ENCODE measurements around the gene MYMK. TPM values are rescaled to one million over a fixed set of nuclear protein-coding genes. Genes with fewer than 3 reads are reported as not detected.
A peak's percentile ranks its signal among the peaks of the same experiment; 100 is the strongest.

The MYMK gene
- total RNA-seq, 1 donor from 2014 or later: not detected

DNA sequence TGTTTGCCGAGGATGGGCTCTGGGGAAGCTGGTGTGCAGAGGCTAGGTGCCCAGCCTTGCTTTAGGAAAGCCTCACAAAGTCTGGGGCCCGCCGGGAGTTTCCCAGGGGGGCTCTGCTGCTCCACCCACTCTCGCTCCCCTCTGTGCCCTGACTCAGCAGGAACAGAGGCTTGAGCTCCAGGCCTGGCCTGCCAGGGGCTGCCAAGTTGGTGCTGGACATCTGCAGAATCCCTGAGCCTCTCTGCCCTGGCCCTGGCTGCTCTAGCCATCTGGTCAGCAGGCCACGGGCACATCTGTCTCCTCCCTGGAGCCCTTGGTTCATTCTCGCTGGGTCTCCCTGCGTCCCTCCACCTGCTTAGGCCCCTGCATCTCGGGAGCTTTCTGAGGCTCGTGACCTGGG lies 9.1 kb upstream of the MYMK start:
- Mint-ChIP-seq H3K4me1 (ENCODE audit: low read depth, unreplicated experiment) (peaks cover 23% of the 10 kb centered on the region), H3K9me3 (ENCODE audit: unreplicated experiment) (peaks cover 10% of the 10 kb centered on the region), H3K4me3 (ENCODE audit: unreplicated experiment) (peak overlapping the region; percentile 70), H3K27ac (ENCODE audit: unreplicated experiment) (peak overlapping the region; percentile 77), H3K36me3 (ENCODE audit: unreplicated experiment) (no peaks in the 10 kb centered on the region), H3K27me3 (ENCODE audit: unreplicated experiment) (peaks cover 13% of the 10 kb centered on the region)
- peak; percentile 74 for DNase-seq
- TF ChIP-seq, protein P1, sequence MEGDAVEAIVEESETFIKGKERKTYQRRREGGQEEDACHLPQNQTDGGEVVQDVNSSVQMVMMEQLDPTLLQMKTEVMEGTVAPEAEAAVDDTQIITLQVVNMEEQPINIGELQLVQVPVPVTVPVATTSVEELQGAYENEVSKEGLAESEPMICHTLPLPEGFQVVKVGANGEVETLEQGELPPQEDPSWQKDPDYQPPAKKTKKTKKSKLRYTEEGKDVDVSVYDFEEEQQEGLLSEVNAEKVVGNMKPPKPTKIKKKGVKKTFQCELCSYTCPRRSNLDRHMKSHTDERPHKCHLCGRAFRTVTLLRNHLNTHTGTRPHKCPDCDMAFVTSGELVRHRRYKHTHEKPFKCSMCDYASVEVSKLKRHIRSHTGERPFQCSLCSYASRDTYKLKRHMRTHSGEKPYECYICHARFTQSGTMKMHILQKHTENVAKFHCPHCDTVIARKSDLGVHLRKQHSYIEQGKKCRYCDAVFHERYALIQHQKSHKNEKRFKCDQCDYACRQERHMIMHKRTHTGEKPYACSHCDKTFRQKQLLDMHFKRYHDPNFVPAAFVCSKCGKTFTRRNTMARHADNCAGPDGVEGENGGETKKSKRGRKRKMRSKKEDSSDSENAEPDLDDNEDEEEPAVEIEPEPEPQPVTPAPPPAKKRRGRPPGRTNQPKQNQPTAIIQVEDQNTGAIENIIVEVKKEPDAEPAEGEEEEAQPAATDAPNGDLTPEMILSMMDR (IDR thresholded peaks at IDR 0.05; ENCODE audit: partially characterized antibody, unreplicated experiment): no peak

DNA sequence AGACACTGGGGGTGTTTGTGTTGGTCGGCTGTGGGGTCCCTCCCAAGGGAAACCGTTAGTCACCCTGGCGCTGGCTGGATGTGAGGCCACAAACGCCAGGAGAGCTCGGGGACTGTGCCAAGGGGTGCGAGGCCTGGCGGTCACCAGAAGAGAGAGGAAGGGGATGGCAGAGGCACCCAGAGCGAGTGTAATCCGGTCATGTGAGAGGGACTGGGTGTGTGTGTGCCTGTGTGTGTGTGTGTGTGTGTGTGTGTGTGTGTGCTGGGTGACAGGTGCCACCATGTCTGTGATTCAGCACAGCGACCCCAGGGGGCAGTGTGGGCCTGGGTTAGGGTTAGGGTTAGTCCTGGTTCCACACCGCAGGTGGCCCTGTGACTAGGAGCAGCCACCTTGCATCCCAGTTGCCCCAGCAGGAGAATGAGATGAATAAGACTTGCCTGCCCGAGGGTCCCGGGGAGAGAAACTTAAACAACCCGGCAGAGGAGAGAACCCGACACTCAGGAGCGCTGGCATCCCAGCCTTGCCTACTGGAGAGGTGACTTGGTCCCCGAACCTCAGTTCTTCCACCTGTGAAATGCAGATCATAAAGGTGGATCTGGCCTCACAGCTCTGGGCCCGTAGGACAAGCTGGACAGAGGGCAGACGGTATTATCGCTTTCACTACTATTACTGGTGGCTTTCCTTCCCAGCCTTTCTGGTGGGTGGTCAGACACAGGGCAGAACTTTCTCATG lies 8.3 kb upstream of the MYMK start:
- DNase-seq: peak; percentile 84
- no peaks in the 10 kb centered on the region for H3K36me3 Mint-ChIP-seq (ENCODE audit: unreplicated experiment)
- peaks cover 23% of the 10 kb centered on the region for H3K4me1 Mint-ChIP-seq (ENCODE audit: low read depth, unreplicated experiment)
- H3K27ac Mint-ChIP-seq (ENCODE audit: unreplicated experiment): peak overlapping the region; percentile 62
- TF ChIP-seq, protein P1 (IDR thresholded peaks at IDR 0.05; ENCODE audit: partially characterized antibody, unreplicated experiment): peak; percentile 55
- H3K9me3 Mint-ChIP-seq (ENCODE audit: unreplicated experiment): peaks cover 10% of the 10 kb centered on the region
- H3K4me3 Mint-ChIP-seq (ENCODE audit: unreplicated experiment): peak overlapping the region; percentile 37
- peaks cover 13% of the 10 kb centered on the region for H3K27me3 Mint-ChIP-seq (ENCODE audit: unreplicated experiment)

DNA sequence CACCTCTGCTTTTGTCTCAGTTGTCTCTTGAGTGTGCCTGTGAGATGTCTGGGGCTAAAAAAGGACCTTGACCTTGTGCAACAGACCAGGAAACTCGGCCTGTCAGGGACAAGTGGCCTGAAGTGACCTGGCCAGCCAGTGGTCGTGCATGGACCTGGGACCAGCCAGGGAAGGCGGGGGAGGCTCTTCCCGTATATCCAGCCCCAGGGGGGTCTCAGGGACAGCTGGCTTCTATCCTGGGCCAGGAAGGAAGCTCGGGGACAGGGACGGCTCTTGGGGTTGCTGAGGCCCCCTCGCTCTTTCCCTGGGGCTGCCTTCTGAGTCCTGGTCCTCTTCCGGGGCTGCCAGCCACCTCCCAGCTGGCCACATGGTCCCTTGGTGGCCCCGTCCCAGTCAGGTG lies 6.5 kb upstream of the MYMK start:
- DNase-seq: no peak
- Mint-ChIP-seq H3K27me3 (ENCODE audit: unreplicated experiment) (peaks cover 18% of the 10 kb centered on the region), H3K27ac (ENCODE audit: unreplicated experiment) (no peak overlapping the region), H3K36me3 (ENCODE audit: unreplicated experiment) (no peaks in the 10 kb centered on the region), H3K9me3 (ENCODE audit: unreplicated experiment) (peaks cover 12% of the 10 kb centered on the region), H3K4me1 (ENCODE audit: low read depth, unreplicated experiment) (peaks cover 31% of the 10 kb centered on the region), H3K4me3 (ENCODE audit: unreplicated experiment) (no peak overlapping the region)
- TF ChIP-seq, protein P1 (IDR thresholded peaks at IDR 0.05; ENCODE audit: partially characterized antibody, unreplicated experiment): no peak

DNA sequence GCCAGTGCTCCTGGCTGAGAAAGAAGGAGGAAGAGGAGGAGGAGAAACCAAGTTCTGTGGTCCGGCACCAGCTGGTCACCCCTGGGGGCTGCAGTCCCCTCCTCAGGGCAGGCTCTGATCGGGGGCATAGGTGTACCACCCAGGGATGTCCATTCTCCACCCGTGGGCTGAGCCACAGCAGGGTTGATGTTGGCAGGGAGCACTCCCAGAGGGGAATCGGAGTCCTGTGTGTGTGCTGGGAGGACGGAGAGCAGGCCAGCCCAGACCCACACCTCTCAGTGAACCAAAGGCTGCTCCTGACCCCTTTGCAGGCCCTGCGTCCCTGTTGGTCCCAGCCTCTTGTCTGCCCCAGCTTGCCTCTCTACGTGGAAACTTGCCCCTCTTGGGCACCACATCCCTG lies 5.1 kb upstream of the MYMK start:
- Mint-ChIP-seq H3K4me1 (ENCODE audit: low read depth, unreplicated experiment) (peaks cover 34% of the 10 kb centered on the region), H3K27ac (ENCODE audit: unreplicated experiment) (no peak overlapping the region), H3K9me3 (ENCODE audit: unreplicated experiment) (peaks cover 16% of the 10 kb centered on the region), H3K4me3 (ENCODE audit: unreplicated experiment) (no peak overlapping the region), H3K36me3 (ENCODE audit: unreplicated experiment) (no peaks in the 10 kb centered on the region), H3K27me3 (ENCODE audit: unreplicated experiment) (peaks cover 15% of the 10 kb centered on the region)
- TF ChIP-seq, protein P1 (IDR thresholded peaks at IDR 0.05; ENCODE audit: partially characterized antibody, unreplicated experiment): no peak
- DNase-seq: no peak

DNA sequence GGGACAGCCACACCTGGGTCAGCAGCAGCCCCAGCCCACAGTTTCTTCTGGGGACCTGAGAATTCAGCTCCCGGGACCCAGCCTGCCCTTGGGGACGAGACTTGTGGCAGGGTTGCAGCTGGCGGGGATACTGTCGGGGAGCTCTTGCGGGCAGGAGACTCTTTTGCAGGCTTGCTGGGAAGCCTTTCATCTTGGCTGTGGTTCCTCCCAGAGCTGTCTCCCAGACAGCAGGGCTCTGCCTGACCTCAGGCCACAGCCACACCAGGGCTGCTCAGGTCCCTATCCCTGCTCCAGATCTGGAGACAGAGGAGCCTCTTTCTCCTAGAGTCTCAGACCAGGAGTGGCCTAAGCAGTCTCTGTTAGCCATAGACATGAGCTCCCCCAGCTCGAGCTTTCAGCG lies 4.7 kb upstream of the MYMK start:
- DNase-seq: no peak
- H3K4me3 Mint-ChIP-seq (ENCODE audit: unreplicated experiment): no peak overlapping the region
- peaks cover 16% of the 10 kb centered on the region for H3K9me3 Mint-ChIP-seq (ENCODE audit: unreplicated experiment)
- H3K27ac Mint-ChIP-seq (ENCODE audit: unreplicated experiment): no peak overlapping the region
- H3K27me3 Mint-ChIP-seq (ENCODE audit: unreplicated experiment): peaks cover 15% of the 10 kb centered on the region
- H3K36me3 Mint-ChIP-seq (ENCODE audit: unreplicated experiment): no peaks in the 10 kb centered on the region
- peaks cover 34% of the 10 kb centered on the region for H3K4me1 Mint-ChIP-seq (ENCODE audit: low read depth, unreplicated experiment)
- TF ChIP-seq, protein P1 (IDR thresholded peaks at IDR 0.05; ENCODE audit: partially characterized antibody, unreplicated experiment): no peak

All from glutamatergic neuron (in vitro differentiated cells).